ENCODE measurements around the gene DRG2.

The DRG2 gene

DNA sequence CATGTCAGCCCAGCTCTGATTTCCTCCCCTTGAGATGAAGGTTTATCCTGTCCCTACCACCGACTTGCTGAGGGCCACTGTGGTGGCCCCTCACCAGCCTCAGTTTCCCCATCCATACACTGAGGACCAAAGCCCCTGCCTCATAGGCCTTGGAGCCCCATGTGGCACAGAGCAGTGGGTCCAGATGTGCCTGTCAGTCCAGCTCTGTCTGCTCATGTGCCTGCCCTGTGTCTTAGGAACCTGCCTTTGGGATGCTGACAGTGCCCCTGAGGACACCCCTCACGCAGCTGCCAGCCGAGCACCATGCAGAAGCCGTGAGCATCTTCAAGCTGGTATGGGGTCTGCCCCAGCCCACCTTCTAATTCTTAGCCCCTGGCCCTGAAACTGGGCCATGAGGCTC lies 56.5 kb downstream of the DRG2 start:
- DNase-seq (ENCODE audit: low read depth): no peak

- no peak for DNase-seq (ENCODE audit: low read depth)
Observed at GRCh38 chr17:18144855-18145254, 57.1 kb downstream of the DRG2 start.

DNA sequence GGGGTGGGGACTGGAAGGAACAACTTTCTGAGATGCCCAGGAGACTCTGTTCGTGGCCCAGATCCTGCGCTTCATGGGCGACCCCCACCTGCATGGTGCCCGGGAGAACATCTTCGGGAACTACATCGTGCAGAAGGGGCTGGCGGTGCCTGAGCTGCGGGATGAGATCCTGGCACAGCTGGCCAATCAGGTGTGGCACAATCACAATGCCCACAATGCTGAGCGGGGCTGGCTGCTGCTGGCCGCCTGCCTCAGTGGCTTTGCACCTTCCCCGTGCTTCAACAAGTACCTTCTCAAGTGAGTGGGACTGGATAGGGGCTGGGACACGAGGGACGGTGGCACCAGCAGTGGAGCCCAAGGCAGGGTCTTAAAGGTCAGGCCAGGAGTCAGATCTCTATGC lies 58.1 kb downstream of the DRG2 start:
- DNase-seq (ENCODE audit: low read depth): no peak

DNA sequence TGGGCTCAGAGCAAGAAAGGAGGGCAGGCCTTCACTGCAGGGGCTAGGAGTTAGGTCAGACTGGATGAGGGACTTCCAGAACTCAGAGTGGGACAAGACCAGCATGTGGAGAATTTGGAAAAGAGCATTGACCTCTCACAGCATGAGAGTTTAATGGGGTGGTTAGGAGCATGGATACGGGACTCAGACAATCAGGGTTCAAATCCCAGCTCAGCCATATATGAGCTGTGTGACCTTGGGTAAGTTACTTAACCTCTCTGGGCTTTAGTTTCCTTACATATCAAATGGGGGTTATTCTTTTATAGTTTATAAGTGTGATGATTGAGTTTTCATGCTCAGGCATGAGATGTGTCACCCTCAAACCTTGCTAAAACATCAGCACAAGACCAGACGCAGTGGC lies 58.5 kb downstream of the DRG2 start:
- no peak for DNase-seq (ENCODE audit: low read depth)

DNA sequence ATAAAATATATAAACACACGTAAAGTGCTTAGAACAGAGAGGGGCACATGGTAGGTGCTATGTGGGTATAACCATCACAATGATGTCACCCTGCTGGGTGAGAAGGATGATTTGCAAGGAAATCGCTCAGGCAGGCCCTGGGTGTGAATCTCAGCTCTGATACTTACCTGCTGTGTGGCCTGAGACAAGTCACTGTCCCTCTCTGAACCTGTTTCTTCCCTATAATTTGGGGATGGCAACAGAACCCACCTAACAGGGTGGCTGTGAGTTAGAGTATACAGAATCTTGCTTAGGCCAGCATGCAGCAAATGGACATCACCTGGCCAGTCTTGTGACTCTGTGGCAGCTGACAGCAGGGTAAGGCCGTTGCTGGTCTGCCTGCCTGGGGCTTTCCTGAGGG lies 59.2 kb downstream of the DRG2 start:
- DNase-seq (ENCODE audit: low read depth): no peak

DNA sequence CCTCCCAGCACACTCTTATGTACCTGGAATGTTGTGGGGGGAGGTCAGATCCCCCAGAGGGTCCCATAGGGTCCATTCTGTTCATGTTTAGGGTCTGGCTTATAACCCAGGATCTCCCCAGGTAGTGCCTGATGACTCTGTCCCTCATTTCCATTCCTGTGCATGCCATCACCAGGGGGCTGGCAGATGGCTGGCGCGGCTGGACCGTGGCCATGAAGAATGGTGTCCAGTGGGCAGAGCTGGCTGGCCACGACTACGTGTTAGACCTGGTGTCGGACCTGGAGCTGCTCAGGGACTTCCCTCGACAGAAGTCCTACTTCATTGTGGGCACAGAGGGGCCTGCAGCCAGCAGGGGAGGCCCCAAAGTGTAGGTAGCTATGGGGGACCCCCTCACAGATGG lies 60.8 kb downstream of the DRG2 start:
- no peak for DNase-seq (ENCODE audit: low read depth)

DNA sequence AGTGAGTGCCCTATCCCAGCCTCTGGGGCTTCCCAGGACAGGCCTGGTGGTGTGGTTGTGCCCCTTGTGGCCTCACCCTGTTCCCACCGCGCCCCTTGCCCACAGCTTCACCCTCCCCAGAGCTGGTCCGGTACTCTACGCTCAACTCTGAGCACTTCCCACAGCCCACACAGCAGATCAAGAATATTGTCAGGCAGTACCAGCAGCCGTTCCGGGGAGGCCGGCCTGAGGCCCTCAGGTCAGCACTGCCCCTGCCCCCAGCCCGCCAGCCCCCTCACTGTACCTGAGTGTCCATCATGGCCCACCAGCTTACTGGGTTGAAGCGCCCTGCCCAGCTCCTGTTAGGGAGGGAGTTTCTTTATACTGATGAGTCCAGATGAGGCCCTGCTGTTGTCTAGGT lies 63.5 kb downstream of the DRG2 start:
- DNase-seq (ENCODE audit: low read depth): no peak

- DNase-seq (ENCODE audit: low read depth): no peak
Observed at GRCh38 chr17:18155179-18155578, 67.4 kb downstream of the DRG2 start.

DNA sequence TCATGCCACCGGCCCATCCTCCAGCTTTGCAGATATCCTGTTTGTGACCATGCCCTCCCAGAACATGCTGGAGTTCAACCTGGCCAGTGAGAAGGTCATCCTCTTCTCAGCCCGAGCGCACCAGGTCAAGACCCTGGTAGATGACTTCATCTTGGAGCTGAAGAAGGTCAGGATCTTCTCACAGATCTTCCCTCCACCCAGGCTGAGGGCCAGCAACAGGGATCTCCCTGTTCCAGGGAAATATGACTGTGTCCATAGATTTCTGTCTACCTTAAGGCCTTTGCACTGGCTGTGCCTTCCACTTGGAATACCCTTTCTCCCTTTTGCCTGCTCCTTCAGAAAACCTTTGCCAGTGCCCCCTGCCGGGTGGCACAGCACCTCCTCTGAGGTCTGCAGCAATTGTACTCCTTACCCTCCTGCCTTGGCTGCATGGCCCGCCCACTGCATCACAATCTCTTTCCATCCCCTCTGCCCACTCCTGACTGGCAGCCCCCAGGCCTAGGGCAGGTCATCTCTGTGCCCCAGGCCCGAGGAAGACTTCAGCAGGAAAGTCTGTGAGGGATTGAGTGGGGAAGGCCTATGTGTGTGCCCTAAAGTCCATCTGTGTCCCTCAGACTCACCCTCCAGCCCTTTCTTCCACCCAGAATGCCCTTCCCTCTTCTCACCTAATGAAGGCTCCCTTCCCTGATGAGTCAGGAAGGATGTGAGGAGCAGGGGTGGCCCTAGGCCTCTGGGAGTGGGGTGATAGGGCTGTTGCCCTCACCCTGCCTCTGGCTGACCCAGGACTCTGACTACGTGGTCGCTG lies 68.6 kb downstream of the DRG2 start:
- DNase-seq (ENCODE audit: low read depth): no peak

DNA sequence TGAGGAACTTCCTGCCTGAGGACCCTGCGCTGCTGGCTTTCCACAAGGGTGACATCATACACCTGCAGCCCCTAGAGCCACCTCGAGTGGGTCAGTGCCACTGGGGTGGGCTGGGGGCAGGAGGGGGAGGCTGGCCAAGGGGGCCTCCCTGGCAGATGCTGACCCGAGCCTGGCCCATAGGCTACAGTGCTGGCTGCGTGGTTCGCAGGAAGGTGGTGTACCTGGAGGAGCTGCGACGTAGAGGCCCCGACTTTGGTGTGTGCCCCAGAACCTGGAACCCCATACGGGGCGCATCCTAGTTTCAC lies 69.2 kb downstream of the DRG2 start:
- no peak for DNase-seq (ENCODE audit: low read depth)

Measured in activated T-cell treated with anti-CD3 and anti-CD28 coated beads for 24 hours (primary cell).